HG02588 (cell line): ENCODE results near the gene RPGRIP1.
A peak's percentile ranks its signal among the peaks of the same experiment; 100 is the strongest.
"Not testable (repeated sequence)": the region's sequence is repeated elsewhere in the genome, so short reads cannot be mapped to it uniquely, and the experiment has no call there.

Experiments
- ATAC-seq: cut with Tn5 transposase; IDR thresholded peaks from one replicate; pipeline ENCODE4 v1.9.1; 2021; ENCODE audit warnings: mild to moderate bottlenecking, moderate library complexity; ENCODE audit not compliant: unreplicated experiment

The RPGRIP1 gene

GRCh38 chr14:21258005-21258888 is 21.6 kb upstream of the RPGRIP1 start:
- ATAC-seq: no peak

GRCh38 chr14:21258889-21259787 is 20.7 kb upstream of the RPGRIP1 start:
- ATAC-seq: no peak

- no peak for ATAC-seq
Observed at GRCh38 chr14:21261824-21262223, 18.1 kb upstream of the RPGRIP1 start.

- ATAC-seq: no peak
Observed at GRCh38 chr14:21262410-21262809, 17.5 kb upstream of the RPGRIP1 start.

GRCh38 chr14:21263284-21264024 is 16.4 kb upstream of the RPGRIP1 start:
- ATAC-seq: no peak

GRCh38 chr14:21264025-21264801 is 15.7 kb upstream of the RPGRIP1 start:
- peak; percentile 66 for ATAC-seq

GRCh38 chr14:21267431-21267845 is 12.4 kb upstream of the RPGRIP1 start:
- no peak for ATAC-seq

GRCh38 chr14:21267886-21268616 is 11.8 kb upstream of the RPGRIP1 start:
- ATAC-seq: no peak

- no peak for ATAC-seq
Observed at GRCh38 chr14:21268617-21269251, 11.1 kb upstream of the RPGRIP1 start.

GRCh38 chr14:21269252-21270046 is 10.4 kb upstream of the RPGRIP1 start, which contains the start of gene HNRNPC:
Gene HNRNPC, minus strand, starts transcription at chr14:21269442. Its CDS starts 35,249 bp downstream, at chr14:21234193.
- ATAC-seq: peak; percentile 90

- ATAC-seq: not testable (repeated sequence)
Observed at GRCh38 chr14:21272661-21273060, 7.2 kb upstream of the RPGRIP1 start.

- no peak for ATAC-seq
Observed at GRCh38 chr14:21275261-21275858, 4.5 kb upstream of the RPGRIP1 start.

- ATAC-seq: no peak
Observed at GRCh38 chr14:21278632-21279031, 1.3 kb upstream of the RPGRIP1 start.

GRCh38 chr14:21281917-21282316 is 2.0 kb downstream of the RPGRIP1 start:
- ATAC-seq: not testable (repeated sequence)

GRCh38 chr14:21286516-21286915 is 6.6 kb downstream of the RPGRIP1 start:
- ATAC-seq: not testable (repeated sequence)

- no peak for ATAC-seq
Observed at GRCh38 chr14:21287168-21287567, 7.3 kb downstream of the RPGRIP1 start.

GRCh38 chr14:21294026-21294425 is 14.1 kb downstream of the RPGRIP1 start:
- not testable (repeated sequence) for ATAC-seq

- ATAC-seq: no peak
Observed at GRCh38 chr14:21298358-21298757, 18.5 kb downstream of the RPGRIP1 start.
